ENCODE data around the gene EIF3A.

- TF ChIP-seq POLR2A (IDR thresholded peaks at IDR 0.05): no peak
- TF ChIP-seq, protein P1, sequence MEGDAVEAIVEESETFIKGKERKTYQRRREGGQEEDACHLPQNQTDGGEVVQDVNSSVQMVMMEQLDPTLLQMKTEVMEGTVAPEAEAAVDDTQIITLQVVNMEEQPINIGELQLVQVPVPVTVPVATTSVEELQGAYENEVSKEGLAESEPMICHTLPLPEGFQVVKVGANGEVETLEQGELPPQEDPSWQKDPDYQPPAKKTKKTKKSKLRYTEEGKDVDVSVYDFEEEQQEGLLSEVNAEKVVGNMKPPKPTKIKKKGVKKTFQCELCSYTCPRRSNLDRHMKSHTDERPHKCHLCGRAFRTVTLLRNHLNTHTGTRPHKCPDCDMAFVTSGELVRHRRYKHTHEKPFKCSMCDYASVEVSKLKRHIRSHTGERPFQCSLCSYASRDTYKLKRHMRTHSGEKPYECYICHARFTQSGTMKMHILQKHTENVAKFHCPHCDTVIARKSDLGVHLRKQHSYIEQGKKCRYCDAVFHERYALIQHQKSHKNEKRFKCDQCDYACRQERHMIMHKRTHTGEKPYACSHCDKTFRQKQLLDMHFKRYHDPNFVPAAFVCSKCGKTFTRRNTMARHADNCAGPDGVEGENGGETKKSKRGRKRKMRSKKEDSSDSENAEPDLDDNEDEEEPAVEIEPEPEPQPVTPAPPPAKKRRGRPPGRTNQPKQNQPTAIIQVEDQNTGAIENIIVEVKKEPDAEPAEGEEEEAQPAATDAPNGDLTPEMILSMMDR (IDR thresholded peaks at IDR 0.05): no peak
- TF ChIP-seq POLR2AphosphoS5 (IDR thresholded peaks at IDR 0.05): no peak
Observed at GRCh38 chr10:119042169-119042568, 38.4 kb downstream of the EIF3A start.

Measured in stomach (tissue), 4 donors.